HG02943 (cell line): Measurements from ENCODE around the gene KIF26B.

Experiments used
- ATAC-seq: cut with Tn5 transposase; IDR thresholded peaks from one replicate; pipeline ENCODE4 v1.9.1; 2021; ENCODE audit warnings: mild to moderate bottlenecking, low read depth, moderate library complexity; ENCODE audit not compliant: unreplicated experiment

Gene KIF26B

DNA sequence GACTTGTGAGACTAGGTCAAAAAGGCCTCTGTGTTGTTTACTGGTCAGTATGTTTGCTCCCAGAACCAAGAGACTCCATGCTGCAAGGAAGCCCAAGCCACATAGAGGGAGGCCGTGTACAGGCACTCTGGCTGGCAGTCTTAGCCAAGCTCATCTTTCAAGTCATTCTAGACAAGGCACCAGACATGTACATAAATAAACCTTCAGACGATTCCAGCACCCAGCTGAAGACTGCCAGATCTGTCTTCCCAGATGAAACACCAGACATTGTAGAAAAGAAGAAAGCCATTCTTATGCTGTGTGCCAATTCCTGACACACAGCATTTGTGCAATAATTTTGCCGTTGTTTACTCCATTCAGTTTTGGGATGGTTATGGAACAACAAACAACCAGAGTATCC, 595.5 kb downstream of the KIF26B start:
- no peak for ATAC-seq

DNA sequence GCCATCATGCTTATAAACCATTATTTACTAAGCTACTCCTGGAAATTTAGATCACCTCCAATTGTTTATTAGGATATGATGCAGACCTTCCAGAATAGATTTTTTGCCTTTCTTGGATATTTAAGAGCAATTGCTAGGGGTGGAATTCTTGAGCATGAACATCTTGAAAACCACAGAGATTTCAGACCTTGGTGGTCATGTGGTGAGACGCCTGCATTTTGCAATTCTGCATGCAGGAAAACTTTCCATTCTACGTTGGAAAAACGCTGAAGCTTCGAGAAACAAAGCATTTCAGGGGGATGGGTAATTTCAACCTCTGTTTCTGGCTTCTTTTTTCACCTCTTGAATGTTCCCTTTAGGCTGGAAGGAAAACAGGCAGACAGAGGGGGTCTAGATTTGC, 596.3 kb downstream of the KIF26B start:
- ATAC-seq: no peak

DNA sequence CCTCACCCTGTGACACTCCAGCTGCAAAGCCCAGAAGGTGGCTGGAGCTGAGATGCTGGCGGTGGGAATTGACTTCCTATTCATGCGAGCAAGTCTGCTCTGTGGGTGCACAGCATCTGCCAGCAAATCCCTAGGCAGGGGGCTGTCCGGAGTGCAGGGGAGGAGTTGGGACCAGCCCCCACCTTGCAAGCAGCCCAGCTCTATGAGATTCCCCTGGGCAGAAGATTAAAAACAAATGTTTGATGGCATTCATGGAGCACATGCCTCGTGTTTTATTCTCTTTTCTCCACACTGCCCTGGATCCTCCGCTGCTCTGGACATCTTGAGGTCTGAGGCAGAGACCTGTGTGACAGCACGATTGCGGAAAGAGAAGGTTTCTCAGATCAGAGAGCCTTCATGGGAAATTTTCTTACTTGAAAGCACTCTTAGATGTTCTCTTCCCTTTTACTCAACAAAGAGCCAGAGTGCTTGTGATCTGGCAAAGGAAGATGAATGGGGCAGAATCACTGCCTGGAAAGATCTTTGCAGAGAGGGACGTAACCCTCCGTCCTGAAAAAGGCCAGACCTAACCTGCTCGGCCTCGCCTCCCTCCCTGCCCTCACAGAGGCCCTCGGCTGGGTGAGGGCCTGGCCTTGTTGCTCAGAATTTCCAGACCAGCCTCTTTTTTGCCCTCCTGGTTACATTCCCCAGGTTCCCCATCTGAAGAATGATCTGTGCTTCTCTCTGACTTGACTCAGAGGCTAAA, 597.1 kb downstream of the KIF26B start:
- ATAC-seq: no peak

DNA sequence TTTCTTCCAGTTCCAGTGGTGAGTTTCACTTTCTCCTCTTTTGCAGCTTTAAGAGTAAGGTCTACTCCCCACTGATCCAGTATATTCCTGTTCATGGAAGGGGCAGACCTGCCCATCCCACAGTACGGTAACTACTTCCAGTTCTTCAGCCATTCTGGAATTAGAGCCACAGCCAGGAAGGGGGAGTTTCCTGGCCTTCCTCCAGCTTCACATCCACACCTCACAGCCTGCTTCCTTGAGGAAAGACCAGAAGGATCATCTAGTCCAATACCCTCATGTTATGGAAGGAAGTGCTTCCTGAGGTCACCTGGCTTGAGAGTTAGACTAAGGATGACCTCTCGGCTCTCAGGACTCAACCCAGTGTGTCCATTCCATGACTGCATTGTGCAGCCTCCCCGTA, 597.8 kb downstream of the KIF26B start:
- ATAC-seq: no peak

DNA sequence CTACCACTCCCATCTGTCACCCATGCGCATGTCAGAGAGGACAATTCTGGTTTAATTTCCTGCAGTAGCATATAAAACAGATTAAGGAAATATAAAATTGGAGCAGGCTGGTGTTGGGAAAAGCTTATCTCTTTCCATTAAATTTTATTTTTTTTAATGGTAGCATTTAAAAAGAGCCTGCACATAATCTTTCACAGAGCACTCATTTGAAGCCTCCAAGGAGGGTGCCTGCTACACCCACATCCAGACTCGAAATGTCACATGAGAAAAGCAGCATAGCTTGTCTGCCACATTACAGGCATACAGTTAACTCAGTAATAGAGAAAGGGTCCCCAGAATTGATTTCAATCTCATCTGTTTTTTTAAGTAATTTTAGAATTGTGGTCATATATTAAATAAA, 599.0 kb downstream of the KIF26B start:
- no peak for ATAC-seq

DNA sequence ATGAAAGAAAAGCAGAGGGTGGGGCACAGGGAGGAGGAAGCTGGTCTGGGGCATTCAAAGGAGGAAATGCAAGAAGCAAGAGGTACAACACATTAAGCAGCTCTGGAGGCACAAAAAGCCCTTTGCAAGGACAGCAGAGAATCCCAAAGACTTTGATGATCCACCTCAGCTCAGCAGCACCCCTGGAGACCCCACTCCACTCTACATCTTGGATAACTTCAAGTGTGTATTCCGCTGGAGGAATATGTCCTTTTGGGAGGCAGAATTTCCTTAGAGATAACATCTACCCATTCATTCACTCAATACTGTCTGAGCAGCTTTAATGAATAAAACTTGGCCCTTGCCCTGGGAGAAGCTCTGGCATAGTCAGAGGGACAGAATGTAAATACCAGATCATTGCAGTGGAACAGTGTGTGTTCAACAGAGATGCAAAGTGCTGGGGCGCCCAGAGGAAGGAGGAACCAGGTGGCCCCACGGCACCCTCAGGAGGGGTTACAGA, 599.7 kb downstream of the KIF26B start:
- no peak for ATAC-seq
